GM21786 (cell line): Measurements from ENCODE around the gene ZNF750.

Experiments used
- ATAC-seq: cut with Tn5 transposase; IDR thresholded peaks from one replicate; pipeline ENCODE4 v1.9.1; 2021; ENCODE audit not compliant: unreplicated experiment

The ZNF750 gene

GRCh38 chr17:82839617-82840292, at the start of gene ZNF750:
TSS of gene ZNF750 (minus strand) at chr17:82840022. CDS start at chr17:82832454, 7,568 bp downstream.
- ATAC-seq, result no peak

- ATAC-seq, result no peak
These were observed 49.0 kb upstream of the ZNF750 start for GRCh38 chr17:82888583-82889495.

- ATAC-seq, result no peak
These were observed 47.7 kb upstream of the ZNF750 start for GRCh38 chr17:82887255-82888164.

- ATAC-seq, result no peak
These were observed 45.1 kb upstream of the ZNF750 start for GRCh38 chr17:82884970-82885353.

GRCh38 chr17:82884341-82884969, 44.6 kb upstream of the ZNF750 start:
- no peak for ATAC-seq

- no peak for ATAC-seq
These were observed 43.7 kb upstream of the ZNF750 start for GRCh38 chr17:82883419-82884031.

GRCh38 chr17:82882715-82883418, 43.0 kb upstream of the ZNF750 start:
- ATAC-seq, result no peak

- ATAC-seq, result no peak
These were observed 42.3 kb upstream of the ZNF750 start for GRCh38 chr17:82881900-82882714.

GRCh38 chr17:82881324-82881823, 41.6 kb upstream of the ZNF750 start:
- no peak for ATAC-seq

- no peak for ATAC-seq
These were observed 41.0 kb upstream of the ZNF750 start for GRCh38 chr17:82880620-82881323.

GRCh38 chr17:82879241-82879640, 39.4 kb upstream of the ZNF750 start:
- no peak for ATAC-seq

GRCh38 chr17:82878527-82878926, 38.7 kb upstream of the ZNF750 start:
- ATAC-seq, result no peak

- no peak for ATAC-seq
These were observed 37.0 kb upstream of the ZNF750 start for GRCh38 chr17:82876602-82877379.

GRCh38 chr17:82876149-82876548, 36.3 kb upstream of the ZNF750 start:
- ATAC-seq, result no peak

GRCh38 chr17:82875407-82875856, 35.6 kb upstream of the ZNF750 start:
- no peak for ATAC-seq

- no peak for ATAC-seq
These were observed 34.4 kb upstream of the ZNF750 start for GRCh38 chr17:82874011-82874835.
